ENCODE results near the gene RUVBL1. TPM values are rescaled to one million over a fixed set of nuclear protein-coding genes. Genes with fewer than 3 reads are reported as not detected.
A peak's percentile ranks its signal among the peaks of the same experiment; 100 is the strongest.

RUVBL1 gene
- polyA plus RNA-seq, 4 donors = 7.6 to 40.4 (median 20.4) TPM

DNA sequence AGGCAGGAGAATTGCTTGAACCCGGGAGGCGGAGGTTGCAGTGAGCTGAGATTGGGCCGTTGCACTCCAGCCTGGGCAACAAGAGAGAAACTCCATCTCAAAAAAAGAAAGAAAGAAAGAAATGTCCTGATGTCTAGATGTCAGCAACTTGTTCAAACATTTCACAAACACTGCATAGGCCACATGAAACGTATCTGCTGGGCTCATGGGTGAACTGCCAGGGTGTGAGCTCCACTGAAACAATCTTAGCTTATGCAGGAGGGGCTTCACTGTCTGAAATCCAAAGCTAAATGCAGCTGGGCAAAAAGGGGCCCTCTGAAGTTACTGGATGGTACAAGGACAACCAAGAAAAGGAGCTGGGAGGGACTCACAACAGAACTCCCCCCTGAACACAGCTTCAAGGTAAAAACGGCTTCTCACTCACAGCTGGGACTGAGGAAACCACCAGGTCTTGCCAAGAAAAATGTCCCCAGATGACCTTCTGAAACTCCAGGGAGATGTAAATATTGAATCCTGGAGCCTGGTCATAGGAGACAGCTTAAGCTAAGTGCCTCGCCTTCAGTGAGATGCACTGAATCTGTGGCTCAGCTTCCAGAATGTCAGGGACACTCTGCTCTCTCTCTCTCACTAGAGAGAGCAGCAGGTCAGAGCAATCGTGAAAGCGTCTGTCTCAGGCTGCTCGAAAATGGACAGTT, 39.5 kb downstream of the RUVBL1 start:
- peaks cover 0 to 79% (median 0%) of the 10 kb centered on the region in 3 donors for H3K36me3 ChIP-seq (ENCODE audit: control insufficient read depth in 3 of 3, insufficient read depth in 2 of 3, low read depth in 1 of 3, low read length in 3 of 3)
- 59 to 62% (median 60%) methylated on average over 9 of the region's 9 CpGs for WGBS, 3 donors
- H3K27me3 ChIP-seq (ENCODE audit: control insufficient read depth in 3 of 3, insufficient read depth in 3 of 3, low read length in 3 of 3) = no peaks in the 10 kb centered on the region
- H3K9me3 ChIP-seq (ENCODE audit: control insufficient read depth in 2 of 2, insufficient read depth in 1 of 2, low read depth in 1 of 2, low read length in 1 of 2) = no peaks in the 10 kb centered on the region
- DNase-seq (peak in 1 of 2 donors; percentile 14), FAIRE-seq (no peak)
- no peaks in the 10 kb centered on the region for H3K4me1 ChIP-seq (ENCODE audit: control insufficient read depth in 3 of 3, insufficient read depth in 2 of 3, low read depth in 1 of 3, low read length in 2 of 3)
- H3K4me3 ChIP-seq (ENCODE audit: low read depth in 1 of 3, low read length in 3 of 3) = no peak overlapping the region
- H3K27ac ChIP-seq (ENCODE audit: low read depth in 1 of 3, low read length in 2 of 3) = peak overlapping the region in 1 of 3 donors; percentile 68

DNA sequence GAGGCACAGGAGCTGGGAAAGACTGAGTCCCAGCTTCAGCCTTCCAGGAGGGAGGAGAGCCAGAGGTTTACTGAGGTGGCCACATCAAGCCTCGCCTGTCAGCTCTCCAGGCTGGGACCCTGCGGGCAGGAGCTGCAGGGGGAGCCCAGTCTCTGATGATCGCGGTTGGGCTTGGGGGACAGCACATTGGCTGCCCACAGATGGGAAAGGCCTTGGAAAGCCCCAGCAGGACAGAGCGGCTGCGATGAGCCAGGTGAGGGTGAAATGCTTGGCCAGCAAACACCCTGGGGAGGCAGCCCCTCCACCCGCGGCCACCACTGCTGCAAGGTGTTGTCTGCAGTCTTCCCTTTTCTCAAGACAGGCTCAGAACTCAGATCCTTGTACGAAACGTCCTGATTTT, 40.2 kb downstream of the RUVBL1 start:
- H3K9me3 ChIP-seq (ENCODE audit: control insufficient read depth in 2 of 2, insufficient read depth in 1 of 2, low read depth in 1 of 2, low read length in 1 of 2) = no peaks in the 10 kb centered on the region
- H3K4me3 ChIP-seq (ENCODE audit: low read depth in 1 of 3, low read length in 3 of 3) = no peak overlapping the region
- WGBS, 3 donors = 76 to 89% (median 88%) methylated on average over 10 of the region's 10 CpGs
- H3K36me3 ChIP-seq (ENCODE audit: control insufficient read depth in 3 of 3, insufficient read depth in 2 of 3, low read depth in 1 of 3, low read length in 3 of 3) = peaks cover 0 to 83% (median 0%) of the 10 kb centered on the region in 3 donors
- no peak for DNase-seq
- no peaks in the 10 kb centered on the region for H3K4me1 ChIP-seq (ENCODE audit: control insufficient read depth in 3 of 3, insufficient read depth in 2 of 3, low read depth in 1 of 3, low read length in 2 of 3)
- peak overlapping the region in 1 of 3 donors; percentile 29 for H3K27ac ChIP-seq (ENCODE audit: low read depth in 1 of 3, low read length in 2 of 3)
- FAIRE-seq = no peak
- no peaks in the 10 kb centered on the region for H3K27me3 ChIP-seq (ENCODE audit: control insufficient read depth in 3 of 3, insufficient read depth in 3 of 3, low read length in 3 of 3)

DNA sequence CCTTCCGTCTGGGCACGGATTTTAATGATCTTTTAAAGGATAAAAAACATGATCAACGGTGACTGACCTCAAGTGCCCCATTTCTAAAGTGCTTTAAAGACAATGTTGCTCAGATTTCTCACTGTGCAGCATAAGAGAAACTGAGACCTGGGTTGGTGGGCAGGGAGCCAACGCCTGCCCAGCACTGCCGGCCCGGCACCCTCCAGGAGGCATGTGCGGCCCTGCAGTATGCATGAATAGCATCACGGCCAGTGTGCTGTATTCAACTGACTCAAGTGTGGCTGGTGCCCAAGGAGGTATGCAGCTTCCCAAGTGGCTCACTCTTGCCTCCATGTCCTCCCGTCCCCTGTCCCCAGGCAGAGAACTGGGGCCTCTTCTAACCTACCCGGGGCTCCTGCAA, 41.1 kb downstream of the RUVBL1 start:
- Histone ChIP-seq H3K27me3 (ENCODE audit: control insufficient read depth in 3 of 3, insufficient read depth in 3 of 3, low read length in 3 of 3) (no peaks in the 10 kb centered on the region), H3K36me3 (ENCODE audit: control insufficient read depth in 3 of 3, insufficient read depth in 2 of 3, low read depth in 1 of 3, low read length in 3 of 3) (peaks cover 0 to 81% (median 0%) of the 10 kb centered on the region in 3 donors), H3K9me3 (ENCODE audit: control insufficient read depth in 2 of 2, insufficient read depth in 1 of 2, low read depth in 1 of 2, low read length in 1 of 2) (no peaks in the 10 kb centered on the region), H3K4me1 (ENCODE audit: control insufficient read depth in 3 of 3, insufficient read depth in 2 of 3, low read depth in 1 of 3, low read length in 2 of 3) (no peaks in the 10 kb centered on the region), H3K4me3 (ENCODE audit: low read depth in 1 of 3, low read length in 3 of 3) (no peak overlapping the region), H3K27ac (ENCODE audit: low read depth in 1 of 3, low read length in 2 of 3) (no peak overlapping the region)
- WGBS, 3 donors = 83 to 93% (median 90%) methylated on average over 10 of the region's 10 CpGs
- DNase-seq (no peak), FAIRE-seq (no peak)

DNA sequence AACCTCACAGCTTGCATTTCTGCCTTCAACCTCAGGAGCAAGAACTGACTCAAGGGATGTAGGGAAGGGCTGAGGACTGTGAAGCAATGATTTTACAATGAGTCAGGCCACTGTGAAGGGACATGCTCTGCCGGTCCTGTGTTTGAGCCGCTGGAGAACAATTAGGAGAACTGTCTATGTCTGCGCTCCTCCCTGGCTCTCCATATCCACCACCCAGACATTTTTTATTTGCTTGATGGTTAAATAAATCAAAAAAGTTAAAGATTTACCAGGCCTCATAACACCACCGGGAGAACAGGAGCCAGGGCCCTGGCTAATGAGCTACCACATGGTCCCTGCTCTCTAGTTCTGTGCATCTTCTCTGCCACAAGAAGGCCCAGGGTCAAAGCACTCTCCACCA, 41.8 kb downstream of the RUVBL1 start:
- WGBS, 3 donors = 8 to 78% (median 52%) methylated on average over 4 of the region's 4 CpGs
- H3K9me3 ChIP-seq (ENCODE audit: control insufficient read depth in 2 of 2, insufficient read depth in 1 of 2, low read depth in 1 of 2, low read length in 1 of 2) = no peaks in the 10 kb centered on the region
- FAIRE-seq (no peak), DNase-seq (peak in 1 of 2 donors; percentile 9)
- H3K27ac ChIP-seq (ENCODE audit: low read depth in 1 of 3, low read length in 2 of 3) = no peak overlapping the region
- H3K27me3 ChIP-seq (ENCODE audit: control insufficient read depth in 3 of 3, insufficient read depth in 3 of 3, low read length in 3 of 3) = no peaks in the 10 kb centered on the region
- H3K36me3 ChIP-seq (ENCODE audit: control insufficient read depth in 3 of 3, insufficient read depth in 2 of 3, low read depth in 1 of 3, low read length in 3 of 3) = peaks cover 0 to 74% (median 0%) of the 10 kb centered on the region in 3 donors
- no peak overlapping the region for H3K4me3 ChIP-seq (ENCODE audit: low read depth in 1 of 3, low read length in 3 of 3)
- H3K4me1 ChIP-seq (ENCODE audit: control insufficient read depth in 3 of 3, insufficient read depth in 2 of 3, low read depth in 1 of 3, low read length in 2 of 3) = peaks cover 0 to 4% (median 0%) of the 10 kb centered on the region in 3 donors

DNA sequence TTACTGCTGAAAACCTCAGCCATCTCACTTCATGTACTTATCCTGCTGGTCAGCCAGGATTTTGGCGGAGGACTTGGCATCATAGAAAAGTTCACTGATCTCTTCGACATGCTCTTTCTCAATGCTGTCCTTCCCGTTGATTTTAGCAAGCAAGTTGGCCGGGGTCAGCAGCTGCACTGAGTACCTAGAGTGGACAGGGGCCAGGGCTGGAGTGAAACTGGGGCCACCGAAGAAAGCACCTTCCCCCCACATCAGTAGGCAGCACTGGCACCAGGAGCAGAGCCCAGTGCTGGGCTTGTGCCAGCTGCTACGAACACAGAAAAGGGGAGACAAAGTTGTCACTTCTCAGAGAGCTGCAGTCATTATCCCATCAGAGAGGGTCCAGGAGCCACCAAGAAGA, 42.4 kb downstream of the RUVBL1 start:
- Histone ChIP-seq H3K9me3 (ENCODE audit: control insufficient read depth in 2 of 2, insufficient read depth in 1 of 2, low read depth in 1 of 2, low read length in 1 of 2) (no peaks in the 10 kb centered on the region), H3K27ac (ENCODE audit: low read depth in 1 of 3, low read length in 2 of 3) (no peak overlapping the region), H3K4me1 (ENCODE audit: control insufficient read depth in 3 of 3, insufficient read depth in 2 of 3, low read depth in 1 of 3, low read length in 2 of 3) (peaks cover 0 to 9% (median 0%) of the 10 kb centered on the region in 3 donors), H3K36me3 (ENCODE audit: control insufficient read depth in 3 of 3, insufficient read depth in 2 of 3, low read depth in 1 of 3, low read length in 3 of 3) (peaks cover 0 to 68% (median 0%) of the 10 kb centered on the region in 3 donors), H3K27me3 (ENCODE audit: control insufficient read depth in 3 of 3, insufficient read depth in 3 of 3, low read length in 3 of 3) (peaks cover 0 to 5% (median 0%) of the 10 kb centered on the region in 3 donors), H3K4me3 (ENCODE audit: low read depth in 1 of 3, low read length in 3 of 3) (no peak overlapping the region)
- WGBS, 3 donors = 78 to 84% (median 80%) methylated on average over 6 of the region's 6 CpGs
- FAIRE-seq (no peak), DNase-seq (no peak)

DNA sequence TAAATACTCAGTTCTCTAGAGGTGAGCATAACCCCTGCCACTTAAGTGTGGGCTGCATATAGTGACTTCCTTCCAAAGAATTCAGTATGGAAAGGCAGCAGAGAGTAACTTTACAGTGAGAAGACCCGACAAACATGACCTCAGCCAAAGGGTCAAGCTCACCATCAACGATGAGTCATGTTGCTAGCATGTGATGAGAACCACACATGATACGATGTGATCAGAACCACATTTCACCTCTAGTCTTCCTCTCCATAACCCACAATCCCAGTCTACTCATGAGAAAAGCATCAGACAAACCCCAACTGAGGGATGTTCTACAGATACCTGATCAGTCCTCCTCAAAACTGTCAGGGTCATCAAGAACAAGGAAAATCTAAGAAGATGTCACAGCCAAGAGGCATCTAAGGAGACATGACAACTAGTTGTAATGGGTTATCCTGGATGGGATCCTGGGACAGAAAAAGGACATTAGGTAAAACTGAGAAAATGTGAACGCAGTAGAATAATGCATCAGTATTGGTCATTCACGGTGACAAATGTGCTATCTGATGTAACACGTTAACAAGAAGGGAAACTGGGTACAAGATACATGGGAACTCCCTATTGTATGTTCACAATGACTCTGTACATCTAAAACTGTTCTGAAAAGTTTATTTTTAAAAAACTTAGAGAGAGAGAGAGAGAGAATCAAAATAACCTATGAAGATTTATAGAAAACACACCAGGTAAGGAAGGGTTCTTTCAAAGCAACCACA, 43.1 kb downstream of the RUVBL1 start:
- H3K36me3 ChIP-seq (ENCODE audit: control insufficient read depth in 3 of 3, insufficient read depth in 2 of 3, low read depth in 1 of 3, low read length in 3 of 3) = peaks cover 0 to 60% (median 0%) of the 10 kb centered on the region in 3 donors
- H3K4me3 ChIP-seq (ENCODE audit: low read depth in 1 of 3, low read length in 3 of 3) = no peak overlapping the region
- DNase-seq = no peak
- no peaks in the 10 kb centered on the region for H3K9me3 ChIP-seq (ENCODE audit: control insufficient read depth in 2 of 2, insufficient read depth in 1 of 2, low read depth in 1 of 2, low read length in 1 of 2)
- peaks cover 0 to 11% (median 0%) of the 10 kb centered on the region in 3 donors for H3K27me3 ChIP-seq (ENCODE audit: control insufficient read depth in 3 of 3, insufficient read depth in 3 of 3, low read length in 3 of 3)
- H3K27ac ChIP-seq (ENCODE audit: low read depth in 1 of 3, low read length in 2 of 3) = no peak overlapping the region
- no peak for FAIRE-seq
- peaks cover 0 to 15% (median 0%) of the 10 kb centered on the region in 3 donors for H3K4me1 ChIP-seq (ENCODE audit: control insufficient read depth in 3 of 3, insufficient read depth in 2 of 3, low read depth in 1 of 3, low read length in 2 of 3)
- WGBS, 3 donors = 73 to 89% (median 78%) methylated on average over 6 of the region's 6 CpGs

DNA sequence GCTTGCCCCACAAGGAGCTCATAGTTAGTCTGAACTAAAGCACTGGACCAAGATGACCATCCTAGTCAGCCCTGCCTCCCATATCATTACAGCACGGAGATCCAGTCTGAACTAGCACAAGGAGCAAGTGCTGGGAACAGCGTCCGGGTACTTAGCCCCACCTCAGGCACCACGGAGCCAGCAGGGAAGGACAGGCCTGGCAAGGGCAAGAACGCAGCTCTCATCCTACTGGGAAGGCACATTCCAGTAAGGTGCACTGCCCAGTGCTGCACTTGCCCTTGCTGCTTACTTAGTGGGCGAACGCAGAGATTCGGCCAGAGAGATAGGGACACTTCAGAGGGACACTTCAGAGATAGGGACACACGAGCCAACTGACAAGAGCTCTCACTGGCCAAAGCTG, 43.8 kb downstream of the RUVBL1 start:
- peak overlapping the region in 1 of 3 donors; percentile 7 for H3K27ac ChIP-seq (ENCODE audit: low read depth in 1 of 3, low read length in 2 of 3)
- H3K4me3 ChIP-seq (ENCODE audit: low read depth in 1 of 3, low read length in 3 of 3) = no peak overlapping the region
- peaks cover 0 to 56% (median 0%) of the 10 kb centered on the region in 3 donors for H3K36me3 ChIP-seq (ENCODE audit: control insufficient read depth in 3 of 3, insufficient read depth in 2 of 3, low read depth in 1 of 3, low read length in 3 of 3)
- no peaks in the 10 kb centered on the region for H3K9me3 ChIP-seq (ENCODE audit: control insufficient read depth in 2 of 2, insufficient read depth in 1 of 2, low read depth in 1 of 2, low read length in 1 of 2)
- H3K27me3 ChIP-seq (ENCODE audit: control insufficient read depth in 3 of 3, insufficient read depth in 3 of 3, low read length in 3 of 3) = peaks cover 0 to 11% (median 0%) of the 10 kb centered on the region in 3 donors
- 89 to 96% (median 92%) methylated on average over 9 of the region's 9 CpGs for WGBS, 3 donors
- DNase-seq (no peak), FAIRE-seq (no peak)
- peaks cover 0 to 21% (median 1%) of the 10 kb centered on the region in 3 donors for H3K4me1 ChIP-seq (ENCODE audit: control insufficient read depth in 3 of 3, insufficient read depth in 2 of 3, low read depth in 1 of 3, low read length in 2 of 3)

DNA sequence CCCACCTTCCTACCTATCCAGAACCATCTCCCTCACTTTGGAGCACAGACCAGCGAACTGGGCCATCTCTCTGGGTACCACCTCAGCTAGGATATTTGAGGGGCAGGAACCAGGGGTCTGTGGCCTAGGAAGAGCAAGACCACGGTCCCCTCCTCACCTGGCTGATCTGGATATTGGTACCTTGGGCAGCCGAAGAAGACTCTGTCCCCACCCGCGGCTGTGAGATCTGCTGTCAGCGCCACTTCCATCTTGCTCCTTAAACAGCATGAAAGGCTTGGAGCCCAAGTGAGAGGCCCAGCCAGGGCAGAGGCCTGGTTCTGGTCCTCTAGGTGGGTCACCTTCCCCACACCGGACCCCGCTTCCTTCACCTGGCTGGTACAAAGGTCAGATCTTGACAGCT, 44.7 kb downstream of the RUVBL1 start:
- no peak overlapping the region for H3K27ac ChIP-seq (ENCODE audit: low read depth in 1 of 3, low read length in 2 of 3)
- FAIRE-seq (no peak), DNase-seq (no peak)
- H3K4me3 ChIP-seq (ENCODE audit: low read depth in 1 of 3, low read length in 3 of 3) = no peak overlapping the region
- H3K27me3 ChIP-seq (ENCODE audit: control insufficient read depth in 3 of 3, insufficient read depth in 3 of 3, low read length in 3 of 3) = peaks cover 0 to 11% (median 0%) of the 10 kb centered on the region in 3 donors
- H3K9me3 ChIP-seq (ENCODE audit: control insufficient read depth in 2 of 2, insufficient read depth in 1 of 2, low read depth in 1 of 2, low read length in 1 of 2) = no peaks in the 10 kb centered on the region
- H3K4me1 ChIP-seq (ENCODE audit: control insufficient read depth in 3 of 3, insufficient read depth in 2 of 3, low read depth in 1 of 3, low read length in 2 of 3) = peaks cover 0 to 21% (median 2%) of the 10 kb centered on the region in 3 donors
- whole genome bisulfite sequencing, 3 donors = 77 to 91% (median 90%) methylated on average over 8 of the region's 8 CpGs
- peaks cover 0 to 46% (median 0%) of the 10 kb centered on the region in 3 donors for H3K36me3 ChIP-seq (ENCODE audit: control insufficient read depth in 3 of 3, insufficient read depth in 2 of 3, low read depth in 1 of 3, low read length in 3 of 3)

All from small intestine (tissue), 7 donors.